ENCODE results near the gene EMILIN3. TPM values are rescaled to one million over a fixed set of nuclear protein-coding genes. Genes with fewer than 3 reads are reported as not detected.

The EMILIN3 gene
- total and polyA plus RNA-seq, 2 of the 8 experiments (the other 6 are each of a cell fraction or from before 2014, with no cell fraction given) = 3.8 to 5.2 TPM

- TF ChIP-seq EGR1 (IDR thresholded peaks at IDR 0.05; ENCODE audit: borderline replicate concordance, low read depth, low read length) (no peak), KDM4A (IDR thresholded peaks at IDR 0.05; ENCODE audit: low read depth, low read length, severe bottlenecking) (peak; percentile 15), CBX5 (IDR thresholded peaks at IDR 0.05; ENCODE audit: low read depth, low read length) (no peak), BACH1 (IDR thresholded peaks at IDR 0.05; ENCODE audit: low read length) (no peak), GTF2F1 (IDR thresholded peaks at IDR 0.05; ENCODE audit: borderline replicate concordance, low read depth, low read length) (no peak), PHF8 (conservative IDR thresholded peaks at IDR 0.05; ENCODE audit: low read depth, low read length) (peak; percentile 29; the same call in 1 of the 2 replicates), KDM1A (IDR thresholded peaks at IDR 0.05; ENCODE audit: borderline replicate concordance, low read length) (no peak)
Measured at GRCh38 chr20:41317546-41318270, 48.9 kb downstream of the EMILIN3 start, which contains the start of gene ZHX3 (continued).

All from H1 (cell line).